HepG2 (cell line): ENCODE measurements around the gene ZNF273. TPM values are rescaled to one million over a fixed set of nuclear protein-coding genes. Genes with fewer than 3 reads are reported as not detected.

ENCODE experiments used
- ATAC-seq: fragments of 200-7000 bp; cut with Tn5 transposase; 3 replicates; pipeline ENCODE4 v1.9.1; 2020; ENCODE audit warnings: mild to moderate bottlenecking, moderate library complexity
- BruUV-seq: library from RNA; stranded (reverse); fragments of 400-500 nt; replicated peaks from 2 replicates; lab custom pipeline; 2021; lab: Mats Ljungman, UMichigan
- CTCF ChIA-PET: fragments of 300-600 bp; formaldehyde crosslinking; extraction: SDS; loops from one replicate; lab custom pipeline; 2021; ENCODE audit warnings: low total read pairs, inconsistent platforms, low intra/inter-chr PET ratio; lab: Yijun Ruan, JAX
- POLR2A ChIA-PET: fragments of 350-600 bp; sonication (Branson Sonifier 250); formaldehyde crosslinking; loops from one replicate; lab custom pipeline; 2020; ENCODE audit warnings: antibody characterized with exemption, inconsistent platforms; lab: Yijun Ruan, JAX
- DNase-seq: peaks from one replicate; pipeline ENCODE4 v3.0.0-alpha.2; 2015; ENCODE audit warnings: low spot score
- FAIRE-seq: peaks from 3 replicates; lab custom pipeline; 2011; peaks lifted over from hg19 to GRCh38; lab: Jason Lieb, UNC
- H2AFZ ChIP-seq: one replicate; pipeline ENCODE4 v1.6.1; 2011; ENCODE audit warnings: low read length, inconsistent platforms
- H3K27ac ChIP-seq: fragments of 300-600 bp; 3 replicates; pipeline ENCODE4 v1.8.0; 2011; ENCODE audit warnings: mixed run types, mild to moderate bottlenecking, mixed read lengths, low read length, inconsistent platforms; ENCODE audit not compliant: insufficient read depth; ENCODE audit errors: extremely low read length
- H3K27me3 ChIP-seq, 2 experiments: fragments of 200-600 bp in 1 of 2; 2 replicates in 1 of 2; 3 replicates in 1 of 2; pipeline versions ENCODE4 v1.6.0 to v1.8.0; 2011; ENCODE audit warnings: low read length in 2 of 2, mild to moderate bottlenecking in 2 of 2, moderate library complexity in 2 of 2, inconsistent platforms in 1 of 2; ENCODE audit not compliant: insufficient read depth in 2 of 2, control insufficient read depth in 1 of 2
- H3K36me3 ChIP-seq, 2 experiments: fragments of 200-600 bp in 1 of 2; replicated peaks in 1 of 2; 2 replicates in 1 of 2; 3 replicates in 1 of 2; pipeline versions ENCODE4 v1.5.1 to v1.8.0; 2011; ENCODE audit warnings: low read length in 2 of 2, inconsistent platforms in 1 of 2; ENCODE audit not compliant: insufficient read depth in 2 of 2, control insufficient read depth in 1 of 2
- H3K4me1 ChIP-seq: 2 replicates; pipeline ENCODE4 v1.5.1; 2012; ENCODE audit warnings: low read length, inconsistent platforms; ENCODE audit not compliant: insufficient read depth
- H3K4me2 ChIP-seq: 2 replicates; pipeline ENCODE4 v1.6.0; 2011; ENCODE audit warnings: low read depth, low read length, inconsistent platforms
- H3K4me3 ChIP-seq, 3 experiments: fragments of 200-600 bp in 1 of 3; sonication (generic), shearing (Covaris generic) in 1 of 3; replicated peaks in 1 of 3; 2 replicates each; pipeline ENCODE4 v1.5.1; 2011 to 2016; ENCODE audit warnings: low read length in 3 of 3, inconsistent platforms in 2 of 3, low read depth in 2 of 3, mild to moderate bottlenecking in 2 of 3, control low read depth in 1 of 3, mixed read lengths in 1 of 3; ENCODE audit not compliant: insufficient read depth in 1 of 3
- H3K79me2 ChIP-seq: one replicate; pipeline ENCODE4 v1.6.1; 2011; ENCODE audit warnings: low read length, inconsistent platforms; ENCODE audit not compliant: insufficient read depth
- H3K9ac ChIP-seq: 2 replicates; pipeline ENCODE4 v1.6.0; 2011; ENCODE audit warnings: mild to moderate bottlenecking, low read depth, low read length, inconsistent platforms; ENCODE audit not compliant: insufficient read depth
- H3K9me3 ChIP-seq: 2 replicates; pipeline ENCODE4 v1.5.1; 2012; ENCODE audit warnings: mild to moderate bottlenecking, low read length
- H4K20me1 ChIP-seq: 2 replicates; pipeline ENCODE4 v1.6.0; 2011; ENCODE audit warnings: inconsistent platforms, mild to moderate bottlenecking, low read length, moderate library complexity; ENCODE audit not compliant: insufficient read depth
- ZNF180 ChIP-seq: sonication (generic); formaldehyde crosslinking; IDR thresholded peaks from 2 replicates; pipeline ENCODE4 v1.4.0; 2020; ENCODE audit warnings: low read depth, missing genetic modification reagents, borderline replicate concordance
- ZNF382 ChIP-seq: sonication (generic); formaldehyde crosslinking; IDR thresholded peaks from 2 replicates; pipeline ENCODE4 v1.5.0; 2020; ENCODE audit warnings: missing genetic modification reagents, mild to moderate bottlenecking, borderline replicate concordance
- ZNF703 ChIP-seq: sonication (generic); formaldehyde crosslinking; IDR thresholded peaks from 2 replicates; pipeline ENCODE4 v1.5.1; 2020; ENCODE audit warnings: missing genetic modification reagents, mild to moderate bottlenecking, moderate library complexity, borderline replicate concordance
- WGBS: methylation state at CpG from one replicate; pipeline ENCODE4 v1.1.6; 2017; ENCODE audit warnings: low lambda C conversion rate; 5-methylcytosine and 5-hydroxymethylcytosine counted together
- in situ Hi-C: cut with HindIII; loops from 2 replicates; pipeline ENCODE4 v1.10.0; 2017; ENCODE audit warnings: low pct_unique_long_range_greater_than_20kb; ENCODE audit not compliant: extremely low pct_ligation_motif_present
- intact Hi-C: fragments of 100-400 bp; cut with micrococcal nuclease; formaldehyde crosslinking; loops from one replicate; pipeline ENCODE4 v1.10.0; 2022; ENCODE audit not compliant: unreplicated experiment
- polyA plus RNA-seq, 8 experiments: library from polyadenylated mRNA; depleted of rRNA in 3 of 8; stranded (reverse) in 7 of 8; unstranded in 1 of 8; fragments of >200 nt; fragmentation: Illumina TruSeq in 4 of 8; extraction: Trizol in 4 of 8; gene quantifications; 2 replicates each; pipeline versions ENCODE4 v1.2.1 to v1.2.3, GENCODE V29; 2011 to 2016; ENCODE audit warnings: low read depth in 4 of 8, missing spikeins in 1 of 8, mixed read lengths in 1 of 8; ENCODE audit not compliant: insufficient read depth in 1 of 8
- total RNA-seq, 5 experiments: library from RNA; depleted of rRNA; stranded (reverse); fragments of >200 nt; fragmentation: Illumina TruSeq; extraction: Trizol; gene quantifications; 2 replicates each; pipeline ENCODE4 v1.2.3, GENCODE V29; 2016; ENCODE audit warnings: low read depth in 1 of 5
- TF ChIP-seq, protein P1 (sequence below): IDR thresholded peaks from 2 replicates; pipeline ENCODE4 v1.6.1; 2012; ENCODE audit warnings: low read depth, low read length, improper control_type of control experiment
- TF ChIP-seq, protein P2 (sequence below): sonication (generic); formaldehyde crosslinking; IDR thresholded peaks from 2 replicates; pipeline ENCODE4 v1.4.0; 2020; ENCODE audit warnings: missing genetic modification reagents
- TF ChIP-seq, protein P3 (sequence below), 2 experiments: fragments of 450-650 bp in 1 of 2; sonication (generic) in 1 of 2; formaldehyde crosslinking; IDR thresholded peaks; 2 replicates each; pipeline versions ENCODE4 v1.5.0 to v1.8.0; 2020 to 2022; ENCODE audit warnings: mild to moderate bottlenecking in 1 of 2, missing genetic modification reagents in 1 of 2
- TF ChIP-seq, protein P4 (sequence below): sonication (generic); formaldehyde crosslinking; IDR thresholded peaks from 2 replicates; pipeline ENCODE4 v1.5.1; 2020; ENCODE audit warnings: missing genetic modification reagents, mild to moderate bottlenecking, borderline replicate concordance

Gene ZNF273
- total and polyA plus RNA-seq, 2 of the 13 experiments (the other 11 are each of a cell fraction or from before 2014, with no cell fraction given): 1.7 to 5.8 TPM

DNA sequence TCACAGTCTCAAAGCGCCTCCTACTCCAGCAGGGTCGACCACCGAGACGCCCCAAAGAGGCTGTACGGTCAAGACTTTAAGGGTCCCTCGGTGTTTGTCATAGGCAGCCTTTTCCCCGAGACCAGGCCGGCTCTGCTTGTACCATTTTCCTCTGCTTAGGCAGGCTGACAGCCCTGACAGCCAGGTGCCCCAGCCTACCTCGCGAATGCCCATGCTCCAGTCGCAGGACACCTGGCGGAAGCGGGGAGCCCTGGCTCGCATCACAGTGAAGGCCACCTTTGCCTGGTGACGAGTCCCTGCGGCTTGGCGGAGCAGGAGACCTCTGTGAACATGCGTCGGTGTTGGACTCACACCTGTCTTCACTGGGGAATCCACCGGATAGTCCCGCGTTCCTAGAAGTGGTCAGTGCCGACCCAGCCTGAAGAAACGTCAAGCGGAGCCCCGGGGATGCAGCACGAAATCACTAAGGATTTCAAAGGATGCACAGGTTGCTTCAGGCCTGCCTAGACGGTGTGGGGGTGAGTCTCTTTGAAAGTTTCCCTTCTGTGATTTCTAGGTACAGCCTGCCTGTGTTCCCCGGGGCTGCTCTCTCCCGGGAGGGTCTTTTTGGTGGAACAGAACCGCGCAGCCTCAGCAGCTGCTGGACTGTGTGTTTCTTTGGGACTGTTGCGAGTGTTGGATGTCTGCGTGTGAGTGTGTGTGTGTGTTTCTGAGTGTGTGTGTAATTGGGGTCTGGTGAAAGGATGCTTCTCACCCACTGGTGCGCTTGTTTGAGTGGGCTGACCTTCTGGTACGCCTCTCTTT is 30.5 kb upstream of the ZNF273 start:
- Histone ChIP-seq H3K27me3 (peaks cover 5 to 97% of the 10 kb centered on the region in 2 experiments; a peak in 4 of 5 replicates), H3K4me2 (no peak overlapping the region), H4K20me1 (no peaks in the 10 kb centered on the region), H3K9ac (no peak overlapping the region), H3K9me3 (peaks cover 3% of the 10 kb centered on the region; the same call in 1 of the 2 replicates), H2AFZ (no peak overlapping the region), H3K4me3 (no peak overlapping the region), H3K27ac (no peak overlapping the region), H3K4me1 (no peaks in the 10 kb centered on the region), H3K36me3 (no peaks in the 10 kb centered on the region), H3K79me2 (no peaks in the 10 kb centered on the region)
- in situ Hi-C loops (no loop called here), intact Hi-C loops (no loop called here)
- ChIA-PET POLR2A (no interaction called here), CTCF (no interaction called here)
- BruUV-seq: no TSS peak
- ATAC-seq (no peak), FAIRE-seq (no peak), DNase-seq (no peak)
- TF ChIP-seq, protein P1, sequence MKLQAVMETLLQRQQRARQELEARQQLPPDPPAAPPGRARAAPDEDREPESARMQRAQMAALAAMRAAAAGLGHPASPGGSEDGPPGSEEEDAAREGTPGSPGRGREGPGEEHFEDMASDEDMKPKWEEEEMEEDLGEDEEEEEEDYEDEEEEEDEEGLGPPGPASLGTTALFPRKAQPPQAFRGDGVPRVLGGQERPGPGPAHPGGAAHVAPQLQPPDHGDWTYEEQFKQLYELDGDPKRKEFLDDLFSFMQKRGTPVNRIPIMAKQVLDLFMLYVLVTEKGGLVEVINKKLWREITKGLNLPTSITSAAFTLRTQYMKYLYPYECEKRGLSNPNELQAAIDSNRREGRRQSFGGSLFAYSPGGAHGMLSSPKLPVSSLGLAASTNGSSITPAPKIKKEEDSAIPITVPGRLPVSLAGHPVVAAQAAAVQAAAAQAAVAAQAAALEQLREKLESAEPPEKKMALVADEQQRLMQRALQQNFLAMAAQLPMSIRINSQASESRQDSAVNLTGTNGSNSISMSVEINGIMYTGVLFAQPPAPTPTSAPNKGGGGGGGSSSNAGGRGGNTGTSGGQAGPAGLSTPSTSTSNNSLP: no peak
- no peak for TF ChIP-seq ZNF703
- TF ChIP-seq, protein P2, sequence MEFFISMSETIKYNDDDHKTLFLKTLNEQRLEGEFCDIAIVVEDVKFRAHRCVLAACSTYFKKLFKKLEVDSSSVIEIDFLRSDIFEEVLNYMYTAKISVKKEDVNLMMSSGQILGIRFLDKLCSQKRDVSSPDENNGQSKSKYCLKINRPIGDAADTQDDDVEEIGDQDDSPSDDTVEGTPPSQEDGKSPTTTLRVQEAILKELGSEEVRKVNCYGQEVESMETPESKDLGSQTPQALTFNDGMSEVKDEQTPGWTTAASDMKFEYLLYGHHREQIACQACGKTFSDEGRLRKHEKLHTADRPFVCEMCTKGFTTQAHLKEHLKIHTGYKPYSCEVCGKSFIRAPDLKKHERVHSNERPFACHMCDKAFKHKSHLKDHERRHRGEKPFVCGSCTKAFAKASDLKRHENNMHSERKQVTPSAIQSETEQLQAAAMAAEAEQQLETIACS (CRISPR knock-in tag): no peak
- TF ChIP-seq, protein P3, sequence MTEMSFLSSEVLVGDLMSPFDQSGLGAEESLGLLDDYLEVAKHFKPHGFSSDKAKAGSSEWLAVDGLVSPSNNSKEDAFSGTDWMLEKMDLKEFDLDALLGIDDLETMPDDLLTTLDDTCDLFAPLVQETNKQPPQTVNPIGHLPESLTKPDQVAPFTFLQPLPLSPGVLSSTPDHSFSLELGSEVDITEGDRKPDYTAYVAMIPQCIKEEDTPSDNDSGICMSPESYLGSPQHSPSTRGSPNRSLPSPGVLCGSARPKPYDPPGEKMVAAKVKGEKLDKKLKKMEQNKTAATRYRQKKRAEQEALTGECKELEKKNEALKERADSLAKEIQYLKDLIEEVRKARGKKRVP (CRISPR knock-in tag; IDR thresholded peaks at IDR 0.05): no peak
- no peak for TF ChIP-seq ZNF382 (CRISPR knock-in tag)
- TF ChIP-seq ZNF180 (CRISPR knock-in tag): no peak
- TF ChIP-seq, protein P4, sequence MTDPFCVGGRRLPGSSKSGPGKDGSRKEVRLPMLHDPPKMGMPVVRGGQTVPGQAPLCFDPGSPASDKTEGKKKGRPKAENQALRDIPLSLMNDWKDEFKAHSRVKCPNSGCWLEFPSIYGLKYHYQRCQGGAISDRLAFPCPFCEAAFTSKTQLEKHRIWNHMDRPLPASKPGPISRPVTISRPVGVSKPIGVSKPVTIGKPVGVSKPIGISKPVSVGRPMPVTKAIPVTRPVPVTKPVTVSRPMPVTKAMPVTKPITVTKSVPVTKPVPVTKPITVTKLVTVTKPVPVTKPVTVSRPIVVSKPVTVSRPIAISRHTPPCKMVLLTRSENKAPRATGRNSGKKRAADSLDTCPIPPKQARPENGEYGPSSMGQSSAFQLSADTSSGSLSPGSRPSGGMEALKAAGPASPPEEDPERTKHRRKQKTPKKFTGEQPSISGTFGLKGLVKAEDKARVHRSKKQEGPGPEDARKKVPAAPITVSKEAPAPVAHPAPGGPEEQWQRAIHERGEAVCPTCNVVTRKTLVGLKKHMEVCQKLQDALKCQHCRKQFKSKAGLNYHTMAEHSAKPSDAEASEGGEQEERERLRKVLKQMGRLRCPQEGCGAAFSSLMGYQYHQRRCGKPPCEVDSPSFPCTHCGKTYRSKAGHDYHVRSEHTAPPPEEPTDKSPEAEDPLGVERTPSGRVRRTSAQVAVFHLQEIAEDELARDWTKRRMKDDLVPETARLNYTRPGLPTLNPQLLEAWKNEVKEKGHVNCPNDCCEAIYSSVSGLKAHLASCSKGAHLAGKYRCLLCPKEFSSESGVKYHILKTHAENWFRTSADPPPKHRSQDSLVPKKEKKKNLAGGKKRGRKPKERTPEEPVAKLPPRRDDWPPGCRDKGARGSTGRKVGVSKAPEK (CRISPR knock-in tag): no peak
- WGBS: 40% methylated on average over 27 of the region's 36 CpGs
